T-cell (primary cell): ENCODE results near the gene PAQR7. TPM values are rescaled to one million over a fixed set of nuclear protein-coding genes. Genes with fewer than 3 reads are reported as not detected.

Experiments used
- ATAC-seq, 4 experiments: fragments of 200-7000 bp in 3 of 4; fragments of 150-1000 bp in 1 of 4; cut with Tn5 transposase; replicated peaks in 1 of 4; 1 replicate in 3 of 4; 2 replicates in 1 of 4; pipeline ENCODE4 v1.10.0; 2021; ENCODE audit warnings: moderate library complexity in 3 of 4, mild to moderate bottlenecking in 2 of 4, moderate number of reproducible peaks in 1 of 4
- CTCF ChIA-PET, 2 donors: fragments of 300-600 bp; sonication (Branson Sonifier 250); formaldehyde crosslinking; loops; one replicate each; lab custom pipeline; 2022; ENCODE audit warnings: antibody characterized with exemption in 2 of 2; lab: Charles Lee
- POLR2A ChIA-PET, 2 donors: fragments of 300-600 bp; sonication (Branson Sonifier 250); formaldehyde crosslinking; loops; one replicate each; lab custom pipeline; 2022; ENCODE audit warnings: antibody characterized with exemption in 2 of 2; lab: Charles Lee
- DNase-seq, 35 experiments: peaks; one replicate each; pipeline versions ENCODE4 v3.0.0 to v3.0.0-alpha.2; 2013 to 2023
- H3K27ac ChIP-seq: one replicate; pipeline ENCODE4 v1.5.1; 2013; ENCODE audit warnings: low read length
- H3K27me3 ChIP-seq, 2 experiments: replicated peaks in 1 of 2; 1 replicate in 1 of 2; 2 replicates in 1 of 2; pipeline versions ENCODE4 v1.6.1 to v1.7.0; 2013; ENCODE audit warnings: low read length in 1 of 2, mixed read lengths in 1 of 2; ENCODE audit not compliant: control insufficient read depth in 2 of 2, insufficient read depth in 2 of 2; ENCODE audit errors: extremely low read depth in 1 of 2
- H3K36me3 ChIP-seq, 2 donors: 1 replicate in 1 of 2; 2 replicates in 1 of 2; pipeline versions ENCODE4 v1.6.1 to v1.7.0; 2013; ENCODE audit warnings: low read length in 1 of 2; ENCODE audit not compliant: control insufficient read depth in 2 of 2, insufficient read depth in 1 of 2; ENCODE audit errors: extremely low read depth in 1 of 2
- H3K4me1 ChIP-seq, 2 experiments: 1 replicate in 1 of 2; 2 replicates in 1 of 2; pipeline versions ENCODE4 v1.6.1 to v1.7.0; 2013; ENCODE audit warnings: low read length in 2 of 2, mixed read lengths in 1 of 2; ENCODE audit not compliant: insufficient read depth in 2 of 2, control insufficient read depth in 1 of 2; ENCODE audit errors: extremely low read depth in 1 of 2
- H3K4me3 ChIP-seq, 2 donors: 1 replicate in 1 of 2; 2 replicates in 1 of 2; pipeline versions ENCODE4 v1.5.1 to v1.7.0; 2013; ENCODE audit warnings: mild to moderate bottlenecking in 2 of 2, low read length in 1 of 2, moderate library complexity in 1 of 2; ENCODE audit not compliant: control insufficient read depth in 1 of 2; ENCODE audit errors: extremely low read depth in 1 of 2
- H3K9me3 ChIP-seq: 2 replicates; pipeline ENCODE4 v1.7.0; 2013
- H3K27ac Mint-ChIP-seq, 2 donors: one replicate each; pipeline ENCODE4 v1.8.0; 2020 to 2021; ENCODE audit warnings: mild to moderate bottlenecking in 2 of 2, mixed read lengths in 2 of 2
- H3K27me3 Mint-ChIP-seq, 2 donors: one replicate each; pipeline ENCODE4 v1.8.0; 2021 to 2022; ENCODE audit warnings: mixed read lengths in 2 of 2
- H3K36me3 Mint-ChIP-seq: one replicate; pipeline ENCODE4 v1.8.0; 2021; ENCODE audit warnings: mixed read lengths
- H3K4me1 Mint-ChIP-seq, 3 donors: one replicate each; pipeline ENCODE4 v1.8.0; 2020 to 2022; ENCODE audit warnings: mixed read lengths in 3 of 3, mild to moderate bottlenecking in 1 of 3
- H3K4me3 Mint-ChIP-seq, 3 donors: one replicate each; pipeline ENCODE4 v1.8.0; 2020 to 2022; ENCODE audit warnings: mild to moderate bottlenecking in 3 of 3, mixed read lengths in 3 of 3, moderate library complexity in 3 of 3
- H3K9me3 Mint-ChIP-seq, 3 donors: one replicate each; pipeline ENCODE4 v1.8.0; 2020 to 2022; ENCODE audit warnings: mixed read lengths in 3 of 3
- WGBS: methylation state at CpG from one replicate; pipeline ENCODE4 v1.1.5; 2013; ENCODE audit warnings: missing lambda C conversion rate; ENCODE audit not compliant: insufficient coverage; 5-methylcytosine and 5-hydroxymethylcytosine counted together
- total RNA-seq, 35 experiments: library from RNA in 6 of 35; stranded (reverse) in 6 of 35; fragments of 120-200 nt in 1 of 35; gene quantifications; one replicate each; pipeline versions ENCODE4 v1.2.1 to v1.2.4 and lab custom pipeline; 2013 to 2026

The PAQR7 gene
- total RNA-seq, 5 donors from 2014 or later (not counting 1 experiment from before 2014, with no cell fraction given): 1.9 to 3.8 (median 3.0) TPM

GRCh38 chr1:25854554-25854953 is 21.0 kb downstream of the PAQR7 start:
- CTCF ChIA-PET: interaction anchor here in 1 of 2 donors (0.7 kb wide), 1 partner anchor 152 kb away, joined by 4 read pairs; no protein-coding TSS in a partner anchor
- Histone ChIP-seq H3K36me3 (no peaks in the 10 kb centered on the region), H3K27me3 (peaks cover 0 to 5% of the 10 kb centered on the region in 2 experiments), H3K4me3 (no peak overlapping the region), H3K27ac (no peak overlapping the region), H3K4me1 (peaks cover under 1 to 9% of the 10 kb centered on the region in 2 experiments), H3K9me3 (no peaks in the 10 kb centered on the region)
- no peak for ATAC-seq
- no peaks in the 10 kb centered on the region for H3K9me3 Mint-ChIP-seq
- WGBS: no CpG with 5 or more reads among the region's 2 CpGs
- H3K4me1 Mint-ChIP-seq: peaks cover 8 to 11% (median 11%) of the 10 kb centered on the region in 3 donors
- POLR2A ChIA-PET: no interaction called here
- H3K36me3 Mint-ChIP-seq: no peaks in the 10 kb centered on the region
- H3K27ac Mint-ChIP-seq: no peak overlapping the region
- H3K27me3 Mint-ChIP-seq: no peaks in the 10 kb centered on the region
- no peak for DNase-seq
- no peak overlapping the region for H3K4me3 Mint-ChIP-seq

- Histone ChIP-seq H3K4me1 (no peaks in the 10 kb centered on the region), H3K36me3 (no peaks in the 10 kb centered on the region), H3K9me3 (no peaks in the 10 kb centered on the region), H3K27ac (no peak overlapping the region), H3K27me3 (no peaks in the 10 kb centered on the region), H3K4me3 (no peak overlapping the region)
- Mint-ChIP-seq H3K27ac (no peak overlapping the region), H3K4me3 (no peak overlapping the region), H3K27me3 (no peaks in the 10 kb centered on the region), H3K9me3 (no peaks in the 10 kb centered on the region), H3K36me3 (no peaks in the 10 kb centered on the region), H3K4me1 (no peaks in the 10 kb centered on the region)
- ATAC-seq (no peak), DNase-seq (no peak)
- POLR2A ChIA-PET: no interaction called here
- WGBS: 88% methylated on average over 1 of the region's 1 CpG
- CTCF ChIA-PET: interaction anchor here in 1 of 2 donors (0.5 to 0.7 kb wide), 2 partner anchors 69 to 349 kb away, joined by 3 read pairs; no protein-coding TSS in a partner anchor
These were observed 27.0 kb downstream of the PAQR7 start for GRCh38 chr1:25848531-25848930.

DNA sequence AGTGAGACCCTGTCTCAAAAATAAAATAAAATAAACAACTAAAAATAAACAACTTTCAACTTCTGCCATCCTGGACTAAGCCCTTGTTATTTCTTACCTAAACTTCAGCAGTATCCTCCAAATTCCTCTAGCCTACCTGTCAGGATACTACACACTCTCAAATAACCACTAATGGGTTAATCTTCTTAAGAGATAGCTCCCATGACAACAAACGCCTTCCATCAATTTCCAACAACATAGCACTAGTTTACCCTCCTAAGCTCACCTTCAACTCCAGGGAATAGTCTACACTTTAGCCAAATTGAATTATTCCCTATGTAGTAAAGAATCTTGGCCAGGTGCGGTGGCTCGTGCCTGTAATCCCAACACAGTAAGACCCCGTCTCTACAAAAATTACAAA is 27.6 kb downstream of the PAQR7 start:
- Histone ChIP-seq H3K36me3 (no peaks in the 10 kb centered on the region), H3K9me3 (no peaks in the 10 kb centered on the region), H3K4me1 (no peaks in the 10 kb centered on the region), H3K27ac (no peak overlapping the region), H3K27me3 (no peaks in the 10 kb centered on the region), H3K4me3 (no peak overlapping the region)
- WGBS: 93% methylated on average over 2 of the region's 4 CpGs
- Mint-ChIP-seq H3K36me3 (no peaks in the 10 kb centered on the region), H3K4me1 (no peaks in the 10 kb centered on the region), H3K9me3 (no peaks in the 10 kb centered on the region), H3K27ac (no peak overlapping the region), H3K27me3 (no peaks in the 10 kb centered on the region), H3K4me3 (no peak overlapping the region)
- ChIA-PET POLR2A (no interaction called here), CTCF (interaction anchor here in 1 of 2 donors (0.5 kb wide), 1 partner anchor 70 kb away, joined by 3 read pairs; no protein-coding TSS in a partner anchor)
- DNase-seq: no peak
- ATAC-seq: no peak

DNA sequence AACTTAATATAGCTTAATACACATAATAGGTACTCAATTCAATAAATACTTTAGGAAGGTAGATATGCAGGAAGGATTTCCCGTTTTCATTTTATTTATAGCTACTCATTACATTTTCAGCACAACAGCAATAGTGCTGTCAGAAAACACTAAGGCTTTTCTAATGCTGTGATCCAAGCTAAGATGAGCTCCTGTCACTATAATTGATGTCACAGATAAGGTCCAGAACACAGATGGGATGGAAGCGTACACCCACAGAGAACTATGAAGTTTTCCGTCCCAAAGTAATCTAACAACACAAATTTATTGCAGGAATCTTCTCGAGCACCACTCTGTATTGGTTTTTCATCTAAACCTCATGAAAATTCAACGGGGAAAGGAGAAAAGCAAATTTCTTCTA is 29.8 kb downstream of the PAQR7 start:
- Mint-ChIP-seq H3K4me1 (no peaks in the 10 kb centered on the region), H3K27ac (no peak overlapping the region), H3K27me3 (no peaks in the 10 kb centered on the region), H3K36me3 (no peaks in the 10 kb centered on the region), H3K9me3 (no peaks in the 10 kb centered on the region), H3K4me3 (no peak overlapping the region)
- Histone ChIP-seq H3K9me3 (no peaks in the 10 kb centered on the region), H3K27ac (no peak overlapping the region), H3K27me3 (no peaks in the 10 kb centered on the region), H3K4me3 (no peak overlapping the region), H3K36me3 (no peaks in the 10 kb centered on the region), H3K4me1 (no peaks in the 10 kb centered on the region)
- 82% methylated on average over 3 of the region's 5 CpGs for WGBS
- no peak for DNase-seq
- ATAC-seq: no peak
- POLR2A ChIA-PET: interaction anchor here in 1 of 2 donors (0.5 to 0.6 kb wide), 2 partner anchors 152 to 349 kb away, joined by 5 to 6 read pairs; partner anchors contain the start of gene PAFAH2
- CTCF ChIA-PET: interaction anchor here in 1 of 2 donors (1.1 kb wide), 1 partner anchor 9 kb away, joined by 3 read pairs; no protein-coding TSS in a partner anchor

- H3K36me3 ChIP-seq: no peaks in the 10 kb centered on the region
- H3K4me1 Mint-ChIP-seq: no peaks in the 10 kb centered on the region
- no peak overlapping the region for H3K27ac Mint-ChIP-seq
- WGBS: 100% methylated on average over 1 of the region's 3 CpGs
- ATAC-seq: no peak
- ChIA-PET POLR2A (interaction anchor here in 1 of 2 donors (0.5 kb wide), 1 partner anchor 154 kb away, joined by 10 read pairs; no protein-coding TSS in a partner anchor), CTCF (interaction anchor here in 1 of 2 donors (0.7 to 1.1 kb wide), 2 partner anchors 8 to 152 kb away, joined by 3 read pairs; no protein-coding TSS in a partner anchor)
- H3K4me3 ChIP-seq: no peak overlapping the region
- H3K9me3 Mint-ChIP-seq: peaks cover 2 to 8% (median 5%) of the 10 kb centered on the region in 3 donors
- DNase-seq: no peak
- H3K4me1 ChIP-seq: no peaks in the 10 kb centered on the region
- H3K9me3 ChIP-seq: no peaks in the 10 kb centered on the region
- peaks cover 2% of the 10 kb centered on the region for H3K36me3 Mint-ChIP-seq
- H3K27ac ChIP-seq: no peak overlapping the region
- H3K27me3 ChIP-seq: no peaks in the 10 kb centered on the region
- no peaks in the 10 kb centered on the region for H3K27me3 Mint-ChIP-seq
- no peak overlapping the region for H3K4me3 Mint-ChIP-seq
These were observed 30.8 kb downstream of the PAQR7 start for GRCh38 chr1:25844536-25845337.

DNA sequence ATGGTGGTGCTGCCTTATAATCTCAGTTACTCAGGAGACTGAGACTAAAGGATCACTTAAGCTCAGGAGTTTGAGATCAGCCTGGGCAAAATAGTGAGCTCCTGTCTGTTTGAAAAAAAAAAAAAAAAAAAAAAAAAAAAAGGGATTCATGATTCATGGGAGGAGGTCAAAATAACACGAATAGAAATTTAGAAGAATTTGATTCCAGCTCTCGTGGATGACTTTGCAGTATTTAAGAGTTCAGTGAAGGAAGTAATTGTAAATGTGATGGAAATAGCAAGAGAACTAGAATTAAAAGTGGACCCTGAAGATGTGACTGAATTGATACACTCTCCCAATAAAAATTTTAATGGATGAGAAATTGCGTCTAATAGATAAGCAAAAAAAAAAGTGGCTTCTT is 32.0 kb downstream of the PAQR7 start:
- H3K36me3 Mint-ChIP-seq: peaks cover 2% of the 10 kb centered on the region
- no peak for DNase-seq
- no peaks in the 10 kb centered on the region for H3K4me1 ChIP-seq
- H3K9me3 ChIP-seq: no peaks in the 10 kb centered on the region
- no CpG with 5 or more reads among the region's 3 CpGs for WGBS
- peaks cover 2 to 8% (median 5%) of the 10 kb centered on the region in 3 donors for H3K9me3 Mint-ChIP-seq
- no peak overlapping the region for H3K4me3 Mint-ChIP-seq
- H3K4me3 ChIP-seq: no peak overlapping the region
- H3K27ac Mint-ChIP-seq: no peak overlapping the region
- no peak overlapping the region for H3K27ac ChIP-seq
- no peaks in the 10 kb centered on the region for H3K27me3 ChIP-seq
- ChIA-PET POLR2A (no interaction called here), CTCF (interaction anchor here in 1 of 2 donors (0.6 kb wide), 2 partner anchors 10 to 200 kb away, joined by 3 to 4 read pairs; no protein-coding TSS in a partner anchor)
- H3K4me1 Mint-ChIP-seq: no peaks in the 10 kb centered on the region
- H3K27me3 Mint-ChIP-seq: no peaks in the 10 kb centered on the region
- H3K36me3 ChIP-seq: no peaks in the 10 kb centered on the region
- ATAC-seq: no peak
